Body of pancreas (tissue), 4 donors: ENCODE data around the gene USP24. TPM values are rescaled to one million over a fixed set of nuclear protein-coding genes. Genes with fewer than 3 reads are reported as not detected.
A peak's percentile ranks its signal among the peaks of the same experiment; 100 is the strongest.

ENCODE experiments used
- ATAC-seq: fragments of 150-250 bp; one replicate; pipeline ENCODE4 v1.9.1; 2016
- DNase-seq, 4 donors: peaks; one replicate each; pipeline ENCODE4 v3.0.0-alpha.2; 2019
- H3K27ac ChIP-seq, 4 donors: fragments of 200-600 bp; sonication (generic); 1 replicate in 3 of 4; 2 replicates in 1 of 4; pipeline versions ENCODE4 v1.5.1 to v1.6.1; 2016 to 2019; ENCODE audit warnings: mild to moderate bottlenecking in 1 of 4, mixed read lengths in 1 of 4, moderate library complexity in 1 of 4
- H3K27me3 ChIP-seq, 2 donors: fragments of 200-600 bp; sonication (generic); one replicate each; pipeline ENCODE4 v1.6.0; 2016; ENCODE audit warnings: mild to moderate bottlenecking in 1 of 2
- H3K36me3 ChIP-seq, 2 donors: fragments of 200-600 bp; sonication (generic); replicated peaks in 1 of 2; 2 replicates each; pipeline ENCODE4 v1.5.1; 2016; ENCODE audit warnings: low read depth in 2 of 2; ENCODE audit not compliant: insufficient read depth in 1 of 2
- H3K4me1 ChIP-seq: fragments of 200-600 bp; sonication (generic); one replicate; pipeline ENCODE4 v1.6.0; 2016
- H3K4me3 ChIP-seq, 2 donors: fragments of 200-600 bp; sonication (generic); 1 replicate in 1 of 2; 2 replicates in 1 of 2; pipeline ENCODE4 v1.5.1; 2016 to 2019
- H3K9me3 ChIP-seq, 3 donors: fragments of 200-600 bp; sonication (generic); 1 replicate in 2 of 3; 2 replicates in 1 of 3; pipeline ENCODE4 v1.5.1; 2016
- CTCF ChIP-seq, 7 experiments: fragments of 450-650 bp in 4 of 7; fragments of 200-600 bp in 3 of 7; sonication (generic) in 3 of 7; IDR thresholded peaks; one replicate each; pipeline ENCODE4 v1.5.1; 2016 to 2019; ENCODE audit warnings: antibody characterized with exemption in 7 of 7
- POLR2A ChIP-seq, 3 donors: fragments of 450-650 bp; IDR thresholded peaks; one replicate each; pipeline ENCODE4 v1.6.1; 2016; ENCODE audit warnings: antibody characterized with exemption in 3 of 3, mild to moderate bottlenecking in 2 of 3
- WGBS, 2 donors: methylation state at CpG; one replicate each; pipeline ENCODE4 v1.1.5; 2017; 5-methylcytosine and 5-hydroxymethylcytosine counted together
- intact Hi-C: fragments of 100-400 bp; cut with DNase I; formaldehyde crosslinking; loops from one replicate; pipeline ENCODE4 v1.15.1; 2023
- total RNA-seq, 2 donors: library from RNA; depleted of rRNA; stranded (reverse); fragments of >200 nt; gene quantifications; one replicate each; pipeline ENCODE4 v1.1.0, GENCODE V29; 2016

USP24 gene
- total RNA-seq, 2 donors from 2014 or later: 28.3 to 68.6 TPM

GRCh38 chr1:55211863-55212262, 3.3 kb downstream of the USP24 start:
- DNase-seq (no peak), ATAC-seq (no peak)
- intact Hi-C loops: no loop called here
- Histone ChIP-seq H3K36me3 (no peaks in the 10 kb centered on the region), H3K27ac (peak overlapping the region in 3 of 4 donors; percentile 91 to 94 (median 93)), H3K4me3 (no peak overlapping the region), H3K4me1 (peaks cover 56% of the 10 kb centered on the region), H3K27me3 (no peaks in the 10 kb centered on the region), H3K9me3 (no peaks in the 10 kb centered on the region)
- TF ChIP-seq CTCF (IDR thresholded peaks at IDR 0.05) (no peak), POLR2A (IDR thresholded peaks at IDR 0.05) (no peak)
- 31 to 32% methylated on average over 3 of the region's 3 CpGs for WGBS, 2 donors

DNA sequence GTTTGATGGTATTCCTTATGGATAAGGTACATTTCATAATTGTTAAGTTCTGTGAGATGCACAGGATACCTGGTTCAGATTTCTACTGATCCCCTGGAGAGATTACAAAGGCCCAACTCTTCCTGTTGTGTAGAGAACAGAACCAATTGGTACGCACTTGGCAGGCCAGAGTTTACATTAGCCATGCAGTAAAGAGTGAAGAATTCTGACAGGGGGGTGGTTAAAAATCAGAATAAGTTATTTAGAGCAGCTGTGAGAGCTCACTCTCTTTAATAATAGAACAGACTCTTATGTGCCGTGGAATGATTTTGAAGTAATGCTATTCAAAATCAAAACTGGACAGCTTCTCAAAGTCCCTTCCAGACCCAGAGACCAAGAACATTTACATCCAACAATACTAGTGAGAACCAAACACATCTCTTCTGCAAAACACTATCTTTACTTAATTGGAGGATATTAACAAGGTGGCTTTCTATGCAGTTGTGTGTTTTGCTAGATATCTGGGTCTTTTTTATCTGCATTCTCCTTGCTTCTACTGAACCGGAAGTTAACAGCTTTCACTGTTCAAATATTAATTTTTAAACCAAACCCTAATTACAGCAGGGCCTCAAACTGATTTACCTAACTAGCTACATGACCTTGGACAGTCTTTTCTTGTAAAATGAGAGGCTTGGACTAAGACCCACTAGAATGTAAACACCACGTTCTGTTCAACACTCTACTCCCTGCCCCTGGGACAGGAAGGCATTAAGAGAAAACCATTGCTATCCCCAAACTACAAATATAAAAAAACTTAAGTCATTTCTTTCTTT, 4.0 kb downstream of the USP24 start:
- 7 to 9% methylated on average over 4 of the region's 4 CpGs for WGBS, 2 donors
- no peak overlapping the region for H3K4me3 ChIP-seq
- peaks cover 58% of the 10 kb centered on the region for H3K4me1 ChIP-seq
- TF ChIP-seq POLR2A (IDR thresholded peaks at IDR 0.05): no peak
- H3K36me3 ChIP-seq: no peaks in the 10 kb centered on the region
- no peaks in the 10 kb centered on the region for H3K27me3 ChIP-seq
- H3K9me3 ChIP-seq: no peaks in the 10 kb centered on the region
- peak overlapping the region; percentile 10 to 94 (median 92) for H3K27ac ChIP-seq
- DNase-seq: no peak
- ATAC-seq: no peak
- intact Hi-C loops: no loop called here

DNA sequence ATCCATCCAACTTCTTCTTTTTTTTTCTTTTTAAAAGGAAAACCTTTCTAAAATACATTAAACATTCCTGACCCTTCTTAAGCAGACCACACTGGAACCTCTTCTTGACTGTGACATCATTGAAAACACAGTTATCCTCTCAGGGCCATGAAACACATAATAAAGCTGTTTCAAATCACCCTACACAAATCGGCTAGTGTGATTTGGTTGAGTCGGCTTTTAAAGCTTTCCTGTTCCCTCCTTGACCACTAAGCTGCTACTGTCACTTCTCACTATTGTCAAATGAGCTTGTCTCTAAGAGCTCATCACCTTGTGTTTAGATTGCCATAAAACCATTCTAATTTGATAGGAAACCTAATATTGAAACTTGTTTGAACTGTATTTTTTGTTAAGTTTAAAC, 5.9 kb downstream of the USP24 start:
- Histone ChIP-seq H3K4me3 (no peak overlapping the region), H3K9me3 (no peaks in the 10 kb centered on the region), H3K4me1 (peaks cover 73% of the 10 kb centered on the region), H3K27me3 (no peaks in the 10 kb centered on the region), H3K36me3 (no peaks in the 10 kb centered on the region), H3K27ac (peak overlapping the region in 2 of 4 donors; percentile 26)
- DNase-seq (no peak), ATAC-seq (no peak)
- no peak for TF ChIP-seq POLR2A (IDR thresholded peaks at IDR 0.05)
- no peak for TF ChIP-seq CTCF (IDR thresholded peaks at IDR 0.05)
- intact Hi-C loops: no loop called here
- 25 to 34% methylated on average over 2 of the region's 2 CpGs for WGBS, 2 donors

- intact Hi-C loops: no loop called here
- H3K27ac ChIP-seq: no peak overlapping the region
- no peak overlapping the region for H3K4me3 ChIP-seq
- TF ChIP-seq POLR2A (IDR thresholded peaks at IDR 0.05) (no peak), CTCF (IDR thresholded peaks at IDR 0.05) (no peak)
- H3K9me3 ChIP-seq: no peaks in the 10 kb centered on the region
- no peaks in the 10 kb centered on the region for H3K36me3 ChIP-seq
- no peaks in the 10 kb centered on the region for H3K27me3 ChIP-seq
- H3K4me1 ChIP-seq: peaks cover 47% of the 10 kb centered on the region
- 29 to 32% methylated on average over 2 of the region's 2 CpGs for WGBS, 2 donors
- ATAC-seq (no peak), DNase-seq (no peak)
Measured at GRCh38 chr1:55206210-55206609, 9.0 kb downstream of the USP24 start.

DNA sequence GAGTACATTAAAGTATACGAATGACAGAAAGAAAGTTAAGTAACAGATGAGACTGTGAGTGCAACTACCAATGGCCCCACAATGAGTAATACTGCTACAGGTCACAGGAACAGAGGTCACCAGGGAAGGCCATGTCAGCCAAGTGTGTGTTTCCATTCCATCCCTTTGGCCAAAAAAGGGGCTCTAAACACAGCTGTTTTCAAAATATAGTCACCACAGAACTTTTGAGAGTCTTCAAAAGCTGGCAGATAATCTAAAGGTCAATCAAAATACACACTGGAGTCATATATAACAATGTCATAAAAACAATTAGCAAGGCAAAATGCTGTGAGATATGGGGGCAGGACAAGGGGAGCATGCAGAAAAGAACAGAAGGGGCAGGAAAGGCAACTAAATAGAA, 10.2 kb downstream of the USP24 start:
- DNase-seq (no peak), ATAC-seq (no peak)
- Histone ChIP-seq H3K27ac (no peak overlapping the region), H3K4me3 (no peak overlapping the region), H3K36me3 (no peaks in the 10 kb centered on the region), H3K27me3 (no peaks in the 10 kb centered on the region), H3K9me3 (no peaks in the 10 kb centered on the region), H3K4me1 (peaks cover 36% of the 10 kb centered on the region)
- no peak for TF ChIP-seq CTCF (IDR thresholded peaks at IDR 0.05)
- TF ChIP-seq POLR2A (IDR thresholded peaks at IDR 0.05): no peak
- 64 to 80% methylated on average over 1 of the region's 1 CpG for WGBS, 2 donors
- intact Hi-C loops: no loop called here
